ENCODE results near the gene STKLD1. TPM values are rescaled to one million over a fixed set of nuclear protein-coding genes. Genes with fewer than 3 reads are reported as not detected.

STKLD1 gene
- total and polyA plus RNA-seq, 12 donors, result 0.71 to 6.0 (median 2.2) TPM; not detected in 2

DNA sequence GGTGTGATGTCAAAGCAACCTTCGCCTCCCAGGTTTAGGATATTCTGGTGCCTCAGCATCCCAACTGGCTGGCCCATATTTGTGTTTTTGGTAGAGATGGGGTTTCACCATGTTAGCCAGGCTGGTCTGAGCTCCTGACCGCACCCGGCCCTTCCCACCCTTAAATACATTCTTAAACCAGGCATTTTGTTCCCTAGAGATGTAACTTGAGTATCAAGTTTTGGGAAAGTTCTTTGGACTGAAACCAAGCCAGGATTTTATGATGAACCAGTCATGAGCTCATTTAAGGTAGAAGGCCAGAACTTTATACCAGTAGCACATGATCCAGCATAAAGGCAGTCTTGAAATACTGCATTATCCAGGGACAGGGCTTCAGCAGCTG lies 24.6 kb upstream of the STKLD1 start:
- Histone ChIP-seq H3K36me3 (replicated peaks in 1 of 2) (peaks cover 0 to 44% of the 10 kb centered on the region in 2 donors), H3K27ac (peak overlapping the region in 1 of 5 donors; percentile 24), H3K4me3 (no peak overlapping the region), H3K9me3 (replicated peaks in 1 of 3) (no peaks in the 10 kb centered on the region), H3K4me1 (replicated peaks in 1 of 2) (peaks cover 15 to 33% of the 10 kb centered on the region in 2 donors), H3K27me3 (no peaks in the 10 kb centered on the region)
- 87 to 94% (median 89%) methylated on average over 3 of the region's 3 CpGs for WGBS, 4 donors
- DNase-seq, result no peak
- intact Hi-C loops (cut with DNase I), result loop anchor here (10.0 kb wide), 1 partner anchor 133 kb away; no protein-coding TSS in a partner anchor
- TF ChIP-seq POLR2A (IDR thresholded peaks at IDR 0.05), result no peak
- TF ChIP-seq CTCF (IDR thresholded peaks at IDR 0.05), result no peak

GRCh38 chr9:133351908-133352634 lies 24.1 kb upstream of the STKLD1 start:
- peak in 6 of 7 donors; percentile 48 to 76 (median 58) for DNase-seq
- H3K4me1 ChIP-seq (replicated peaks in 1 of 2), result peaks cover 18 to 31% of the 10 kb centered on the region in 2 donors
- intact Hi-C loops (cut with DNase I), result loop anchor here (10.0 kb wide), 1 partner anchor 133 kb away; no protein-coding TSS in a partner anchor
- H3K9me3 ChIP-seq (replicated peaks in 1 of 3), result no peaks in the 10 kb centered on the region
- H3K27me3 ChIP-seq, result no peaks in the 10 kb centered on the region
- peaks cover 0 to 44% of the 10 kb centered on the region in 2 donors for H3K36me3 ChIP-seq (replicated peaks in 1 of 2)
- TF ChIP-seq POLR2A (IDR thresholded peaks at IDR 0.05), result no peak
- peak; percentile 16 to 52 (median 40) for TF ChIP-seq CTCF (IDR thresholded peaks at IDR 0.05)
- H3K27ac ChIP-seq, result peak overlapping the region in 1 of 5 donors; percentile 24
- no peak overlapping the region for H3K4me3 ChIP-seq
- 78 to 90% (median 79%) methylated on average over 13 to 14 of the region's 14 CpGs for WGBS, 4 donors

- Histone ChIP-seq H3K4me1 (replicated peaks in 1 of 2) (peaks cover 19 to 36% of the 10 kb centered on the region in 2 donors), H3K27ac (no peak overlapping the region), H3K27me3 (no peaks in the 10 kb centered on the region), H3K4me3 (no peak overlapping the region), H3K9me3 (replicated peaks in 1 of 3) (no peaks in the 10 kb centered on the region), H3K36me3 (replicated peaks in 1 of 2) (peaks cover 0 to 44% of the 10 kb centered on the region in 2 donors)
- 72 to 80% (median 78%) methylated on average over 8 of the region's 8 CpGs for WGBS, 4 donors
- intact Hi-C loops (cut with DNase I), result loop anchor here (10.0 kb wide), 1 partner anchor 132 kb away; no protein-coding TSS in a partner anchor
- TF ChIP-seq CTCF (IDR thresholded peaks at IDR 0.05) (no peak), POLR2A (IDR thresholded peaks at IDR 0.05) (no peak)
- no peak for DNase-seq
Observed at GRCh38 chr9:133352635-133353340, 23.4 kb upstream of the STKLD1 start.

DNA sequence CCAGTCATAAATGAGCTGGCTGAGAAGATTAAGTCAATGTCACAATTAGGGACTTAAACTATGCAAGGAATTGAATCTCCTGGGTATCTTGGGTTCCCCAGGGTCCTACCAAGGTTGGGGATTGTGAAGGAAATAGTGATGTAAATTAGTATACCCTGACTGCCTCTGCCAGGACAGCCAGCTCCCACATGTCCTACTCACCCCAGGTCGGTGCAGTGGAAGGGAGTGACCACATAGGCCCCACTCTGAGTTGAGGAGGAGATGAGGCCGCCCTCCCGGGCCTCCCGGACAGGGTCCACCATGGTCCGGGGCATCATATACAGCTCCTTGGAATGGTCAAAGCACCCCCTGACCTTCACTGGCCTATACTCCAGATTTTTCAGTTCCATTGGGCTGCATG lies 22.6 kb upstream of the STKLD1 start:
- 73 to 85% (median 77%) methylated on average over 2 to 5 of the region's 5 CpGs for WGBS, 4 donors
- Histone ChIP-seq H3K36me3 (replicated peaks in 1 of 2) (peaks cover 0 to 44% of the 10 kb centered on the region in 2 donors), H3K27me3 (no peaks in the 10 kb centered on the region), H3K4me1 (replicated peaks in 1 of 2) (peaks cover 19 to 36% of the 10 kb centered on the region in 2 donors), H3K9me3 (replicated peaks in 1 of 3) (no peaks in the 10 kb centered on the region), H3K27ac (no peak overlapping the region), H3K4me3 (no peak overlapping the region)
- TF ChIP-seq CTCF (IDR thresholded peaks at IDR 0.05) (no peak), POLR2A (IDR thresholded peaks at IDR 0.05) (no peak)
- DNase-seq, result no peak
- intact Hi-C loops (cut with DNase I), result loop anchor here (10.0 kb wide), 1 partner anchor 131 kb away; no protein-coding TSS in a partner anchor
